HS-5 (cell line): ENCODE measurements around the gene SET.
"Not testable (repeated sequence)": the region's sequence is repeated elsewhere in the genome, so short reads cannot be mapped to it uniquely, and the experiment has no call there.

Source experiments
- DNase-seq: peaks from one replicate; pipeline ENCODE4 v3.0.0-alpha.2; 2012; ENCODE audit warnings: low read depth

Gene SET

GRCh38 chr9:128688501-128689292 lies at the start of gene SET:
Gene SET (plus strand): TSS chr9:128689222. CDS start chr9:128689583, 361 bp downstream.
- peak; percentile 56 for DNase-seq

GRCh38 chr9:128640603-128641002 lies 48.4 kb upstream of the SET start:
- no peak for DNase-seq

GRCh38 chr9:128642675-128643245 lies 46.3 kb upstream of the SET start:
- DNase-seq: no peak

- no peak for DNase-seq
Measured at GRCh38 chr9:128643519-128644300, 45.3 kb upstream of the SET start.

GRCh38 chr9:128648206-128648605 lies 40.8 kb upstream of the SET start:
- DNase-seq: not testable (repeated sequence)

- no peak for DNase-seq
Measured at GRCh38 chr9:128651798-128652197, 37.2 kb upstream of the SET start.

GRCh38 chr9:128653908-128654307 lies 35.1 kb upstream of the SET start:
- no peak for DNase-seq

GRCh38 chr9:128654481-128654880 lies 34.5 kb upstream of the SET start:
- DNase-seq: no peak

- DNase-seq: peak; percentile 91
Measured at GRCh38 chr9:128656416-128657343, 32.3 kb upstream of the SET start, which contains the start of gene DYNC2I2. Gene DYNC2I2 (minus strand): TSS chr9:128656847. CDS start chr9:128656726, 121 bp downstream.

GRCh38 chr9:128657344-128657704 lies 31.7 kb upstream of the SET start:
- DNase-seq: no peak

GRCh38 chr9:128657796-128658195 lies 31.2 kb upstream of the SET start:
- no peak for DNase-seq

GRCh38 chr9:128666481-128666941 lies 22.5 kb upstream of the SET start:
- not testable (repeated sequence) for DNase-seq

- DNase-seq: no peak
Measured at GRCh38 chr9:128669786-128670185, 19.2 kb upstream of the SET start.

- DNase-seq: no peak
Measured at GRCh38 chr9:128675382-128675781, 13.6 kb upstream of the SET start.

GRCh38 chr9:128677794-128678193 lies 11.2 kb upstream of the SET start:
- DNase-seq: no peak

GRCh38 chr9:128683340-128684064 lies 5.5 kb upstream of the SET start:
- DNase-seq: no peak

- no peak for DNase-seq
Measured at GRCh38 chr9:128684065-128684324, 5.0 kb upstream of the SET start.

- peak; percentile 68 for DNase-seq
Measured at GRCh38 chr9:128684325-128685199, 4.5 kb upstream of the SET start.

- DNase-seq: no peak
Measured at GRCh38 chr9:128685636-128686489, 3.2 kb upstream of the SET start.
